Measurements from ENCODE around the gene BBIP1. TPM values are rescaled to one million over a fixed set of nuclear protein-coding genes. Genes with fewer than 3 reads are reported as not detected.

Gene BBIP1
- total RNA-seq, 1 experiment from 2014 or later = 46.9 TPM

DNA sequence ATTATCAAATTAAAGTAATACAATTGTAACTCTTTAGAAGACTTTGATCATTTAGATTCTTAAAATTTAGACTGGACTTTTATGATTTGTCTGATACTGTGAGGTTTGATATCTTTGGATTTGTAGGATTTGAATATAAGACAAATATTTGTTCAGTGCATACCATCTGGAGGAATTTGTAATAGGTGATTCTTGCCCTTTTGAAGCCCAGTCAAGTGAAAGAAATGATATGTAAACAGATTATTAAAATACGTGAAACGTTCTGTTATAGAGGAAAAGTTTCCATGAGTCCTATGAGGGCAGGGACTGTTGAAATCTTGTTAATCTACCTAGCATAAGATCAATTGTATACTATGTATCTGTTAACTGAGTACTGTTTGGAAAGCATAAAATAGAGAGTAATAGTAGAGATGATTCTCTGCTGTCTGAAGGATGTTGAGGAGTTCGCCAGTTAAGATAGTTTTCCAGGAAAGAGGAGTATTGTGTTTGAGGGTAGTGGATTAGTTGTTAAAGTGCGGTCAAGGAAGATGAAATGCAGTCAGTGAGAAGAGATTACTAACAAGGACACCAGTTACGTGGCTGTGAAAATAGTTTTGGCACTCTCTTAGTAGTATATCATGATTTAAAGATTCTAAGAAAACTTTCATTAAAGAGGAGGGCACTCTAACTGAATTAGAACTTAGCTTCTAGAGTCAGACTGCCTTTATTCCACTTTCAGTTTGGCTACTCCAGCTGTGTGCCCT, 32.9 kb downstream of the BBIP1 start:
- Mint-ChIP-seq H3K27ac (ENCODE audit: low read depth, unreplicated experiment) (no peak overlapping the region), H3K27me3 (ENCODE audit: insufficient read depth, unreplicated experiment) (no peaks in the 10 kb centered on the region), H3K4me1 (ENCODE audit: insufficient read depth, unreplicated experiment) (peaks cover 6% of the 10 kb centered on the region), H3K4me3 (ENCODE audit: unreplicated experiment) (no peak overlapping the region), H3K36me3 (ENCODE audit: insufficient read depth, unreplicated experiment) (peaks cover 95% of the 10 kb centered on the region), H3K9me3 (ENCODE audit: unreplicated experiment) (no peaks in the 10 kb centered on the region)
- DNase-seq (ENCODE audit: unreplicated experiment) = no peak
- TF ChIP-seq, protein P1, sequence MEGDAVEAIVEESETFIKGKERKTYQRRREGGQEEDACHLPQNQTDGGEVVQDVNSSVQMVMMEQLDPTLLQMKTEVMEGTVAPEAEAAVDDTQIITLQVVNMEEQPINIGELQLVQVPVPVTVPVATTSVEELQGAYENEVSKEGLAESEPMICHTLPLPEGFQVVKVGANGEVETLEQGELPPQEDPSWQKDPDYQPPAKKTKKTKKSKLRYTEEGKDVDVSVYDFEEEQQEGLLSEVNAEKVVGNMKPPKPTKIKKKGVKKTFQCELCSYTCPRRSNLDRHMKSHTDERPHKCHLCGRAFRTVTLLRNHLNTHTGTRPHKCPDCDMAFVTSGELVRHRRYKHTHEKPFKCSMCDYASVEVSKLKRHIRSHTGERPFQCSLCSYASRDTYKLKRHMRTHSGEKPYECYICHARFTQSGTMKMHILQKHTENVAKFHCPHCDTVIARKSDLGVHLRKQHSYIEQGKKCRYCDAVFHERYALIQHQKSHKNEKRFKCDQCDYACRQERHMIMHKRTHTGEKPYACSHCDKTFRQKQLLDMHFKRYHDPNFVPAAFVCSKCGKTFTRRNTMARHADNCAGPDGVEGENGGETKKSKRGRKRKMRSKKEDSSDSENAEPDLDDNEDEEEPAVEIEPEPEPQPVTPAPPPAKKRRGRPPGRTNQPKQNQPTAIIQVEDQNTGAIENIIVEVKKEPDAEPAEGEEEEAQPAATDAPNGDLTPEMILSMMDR (IDR thresholded peaks at IDR 0.05; ENCODE audit: unreplicated experiment) = no peak
- CTCF ChIA-PET = interaction anchor here (0.8 to 1.6 kb wide), 4 partner anchors 82 to 277 kb away, joined by 3 to 7 read pairs (median 3); no protein-coding TSS in a partner anchor
- POLR2A ChIA-PET = interaction anchor here (0.7 to 2.2 kb wide), 12 partner anchors 10 to 287 kb away, joined by 3 to 14 read pairs (median 4); partner anchors contain the start of gene PDCD4
- BruUV-seq (replicated peaks) = no TSS peak
- intact Hi-C loops (cut with micrococcal nuclease) = no loop called here

DNA sequence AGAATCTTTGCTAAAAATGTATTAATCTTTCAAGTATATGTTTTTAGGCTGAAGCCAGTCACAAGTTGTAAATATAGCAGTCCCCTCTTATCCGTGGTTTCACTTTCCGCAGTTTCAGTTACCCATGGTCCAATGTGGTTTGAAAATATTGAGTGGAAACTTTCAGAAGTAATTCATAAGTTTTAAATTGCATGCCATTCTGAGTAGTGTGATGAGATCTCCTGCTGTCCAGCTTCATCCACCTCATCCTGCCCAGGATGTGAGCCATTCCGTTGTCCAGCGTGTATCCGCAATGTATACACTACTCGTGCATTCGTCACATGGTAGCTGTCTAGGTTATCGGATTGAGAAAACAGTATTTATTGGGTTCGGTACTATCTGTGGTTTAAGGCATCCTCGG, 35.1 kb downstream of the BBIP1 start:
- POLR2A ChIA-PET = interaction anchor here (0.7 to 2.9 kb wide), 5 partner anchors 10 to 110 kb away, joined by 3 to 12 read pairs (median 4); partner anchors contain the start of gene PDCD4

DNA sequence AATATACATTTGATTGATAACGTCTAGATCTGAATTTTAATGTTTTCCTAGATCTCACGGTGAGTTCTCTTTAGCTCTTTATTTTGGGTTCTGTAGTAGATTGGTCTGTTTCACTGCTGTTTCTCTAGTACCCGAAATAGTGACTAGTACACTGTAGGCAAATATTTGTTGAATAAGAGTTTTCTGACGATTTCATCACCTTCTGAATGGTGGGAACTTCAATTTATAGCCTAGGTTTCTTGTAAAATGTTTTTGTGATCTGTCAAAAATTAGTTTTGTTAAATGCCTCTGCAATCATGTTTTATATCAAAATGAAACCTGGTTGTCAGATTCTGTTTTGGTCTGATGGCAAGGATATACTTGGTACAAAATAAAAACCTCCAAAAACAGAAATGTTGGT, 37.1 kb downstream of the BBIP1 start:
- CTCF ChIA-PET = interaction anchor here (0.9 to 1.8 kb wide), 5 partner anchors 9 to 283 kb away, joined by 3 to 8 read pairs (median 5); no protein-coding TSS in a partner anchor
- BruUV-seq (replicated peaks) = no TSS peak
- Mint-ChIP-seq H3K27ac (ENCODE audit: low read depth, unreplicated experiment) (no peak overlapping the region), H3K9me3 (ENCODE audit: unreplicated experiment) (no peaks in the 10 kb centered on the region), H3K4me1 (ENCODE audit: insufficient read depth, unreplicated experiment) (peaks cover 37% of the 10 kb centered on the region), H3K4me3 (ENCODE audit: unreplicated experiment) (no peak overlapping the region), H3K27me3 (ENCODE audit: insufficient read depth, unreplicated experiment) (no peaks in the 10 kb centered on the region), H3K36me3 (ENCODE audit: insufficient read depth, unreplicated experiment) (peaks cover 97% of the 10 kb centered on the region)
- intact Hi-C loops (cut with micrococcal nuclease) = no loop called here
- TF ChIP-seq, protein P1 (IDR thresholded peaks at IDR 0.05; ENCODE audit: unreplicated experiment) = no peak
- DNase-seq (ENCODE audit: unreplicated experiment) = no peak
- POLR2A ChIA-PET = interaction anchor here (0.8 to 3.0 kb wide), 7 partner anchors 9 to 108 kb away, joined by 3 to 17 read pairs (median 5); partner anchors contain the start of gene PDCD4

More for the DNA sequence above, 35.1 kb downstream of the BBIP1 start:
- no peak for DNase-seq (ENCODE audit: unreplicated experiment)
- peaks cover 95% of the 10 kb centered on the region for H3K36me3 Mint-ChIP-seq (ENCODE audit: insufficient read depth, unreplicated experiment)
- H3K9me3 Mint-ChIP-seq (ENCODE audit: unreplicated experiment) = no peaks in the 10 kb centered on the region
- H3K27me3 Mint-ChIP-seq (ENCODE audit: insufficient read depth, unreplicated experiment) = no peaks in the 10 kb centered on the region
- no peak overlapping the region for H3K27ac Mint-ChIP-seq (ENCODE audit: low read depth, unreplicated experiment)
- peaks cover 22% of the 10 kb centered on the region for H3K4me1 Mint-ChIP-seq (ENCODE audit: insufficient read depth, unreplicated experiment)
- no TSS peak for BruUV-seq (replicated peaks)
- CTCF ChIA-PET = interaction anchor here (0.6 to 1.4 kb wide), 4 partner anchors 10 to 138 kb away, joined by 3 to 7 read pairs (median 4); no protein-coding TSS in a partner anchor
- TF ChIP-seq, protein P1 (IDR thresholded peaks at IDR 0.05; ENCODE audit: unreplicated experiment) = no peak
- intact Hi-C loops (cut with micrococcal nuclease) = no loop called here
- H3K4me3 Mint-ChIP-seq (ENCODE audit: unreplicated experiment) = no peak overlapping the region

DNA sequence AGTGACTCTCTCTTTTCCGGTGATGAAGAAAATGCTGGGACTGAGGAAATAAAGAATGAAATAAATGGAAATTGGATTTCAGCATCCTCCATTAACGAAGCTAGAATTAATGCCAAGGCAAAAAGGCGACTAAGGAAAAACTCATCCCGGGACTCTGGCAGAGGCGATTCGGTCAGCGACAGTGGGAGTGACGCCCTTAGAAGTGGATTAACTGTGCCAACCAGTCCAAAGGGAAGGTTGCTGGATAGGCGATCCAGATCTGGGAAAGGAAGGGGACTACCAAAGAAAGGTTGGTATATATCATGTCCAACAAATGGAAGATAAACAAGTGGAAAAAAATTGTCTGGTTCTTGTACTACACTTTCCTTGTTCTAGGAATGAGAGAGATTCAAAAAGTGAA, 37.7 kb downstream of the BBIP1 start:
- no peaks in the 10 kb centered on the region for H3K9me3 Mint-ChIP-seq (ENCODE audit: unreplicated experiment)
- H3K4me3 Mint-ChIP-seq (ENCODE audit: unreplicated experiment) = no peak overlapping the region
- TF ChIP-seq, protein P1 (IDR thresholded peaks at IDR 0.05; ENCODE audit: unreplicated experiment) = no peak
- H3K27me3 Mint-ChIP-seq (ENCODE audit: insufficient read depth, unreplicated experiment) = no peaks in the 10 kb centered on the region
- ChIA-PET POLR2A (interaction anchor here (0.7 to 3.0 kb wide), 5 partner anchors 8 to 108 kb away, joined by 3 to 17 read pairs (median 5); partner anchors contain the start of genes PDCD4 and SHOC2), CTCF (interaction anchor here (0.7 to 1.8 kb wide), 3 partner anchors 78 to 135 kb away, joined by 3 to 8 read pairs (median 5); no protein-coding TSS in a partner anchor)
- peaks cover 96% of the 10 kb centered on the region for H3K36me3 Mint-ChIP-seq (ENCODE audit: insufficient read depth, unreplicated experiment)
- H3K27ac Mint-ChIP-seq (ENCODE audit: low read depth, unreplicated experiment) = no peak overlapping the region
- intact Hi-C loops (cut with micrococcal nuclease) = no loop called here
- BruUV-seq (replicated peaks) = no TSS peak
- no peak for DNase-seq (ENCODE audit: unreplicated experiment)
- peaks cover 34% of the 10 kb centered on the region for H3K4me1 Mint-ChIP-seq (ENCODE audit: insufficient read depth, unreplicated experiment)

Data from MCF 10A (cell line).